Effector CD8-positive, alpha-beta T cell (primary cell): Measurements from ENCODE around the gene TRMT13.

Source experiments
- DNase-seq: peaks from one replicate; lab custom pipeline; 2025; lab: John Stamatoyannopoulos, UW
- total RNA-seq, 4 experiments: gene quantifications; one replicate each; lab custom pipeline; 2026; lab: John Stamatoyannopoulos, UW

The TRMT13 gene, protein sequence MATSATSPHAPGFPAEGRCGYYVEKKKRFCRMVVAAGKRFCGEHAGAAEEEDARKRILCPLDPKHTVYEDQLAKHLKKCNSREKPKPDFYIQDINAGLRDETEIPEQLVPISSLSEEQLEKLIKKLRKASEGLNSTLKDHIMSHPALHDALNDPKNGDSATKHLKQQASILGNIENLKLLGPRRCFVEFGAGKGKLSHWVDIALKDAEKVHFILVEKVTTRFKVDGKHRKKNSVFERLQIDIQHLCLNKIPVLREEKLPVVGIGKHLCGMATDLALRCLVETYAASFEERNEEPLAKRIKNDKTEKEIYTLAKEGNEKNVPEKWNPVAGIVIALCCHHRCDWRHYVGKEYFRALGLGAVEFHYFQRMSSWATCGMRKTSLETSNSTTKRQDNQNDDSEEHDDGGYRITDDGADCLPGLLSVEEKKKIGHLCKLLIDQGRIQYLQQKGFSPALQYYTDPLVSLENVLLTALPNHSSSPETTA
- 26.3 to 36.5 (median 30.9) reads per million in 4 experiments for total RNA-seq

DNA sequence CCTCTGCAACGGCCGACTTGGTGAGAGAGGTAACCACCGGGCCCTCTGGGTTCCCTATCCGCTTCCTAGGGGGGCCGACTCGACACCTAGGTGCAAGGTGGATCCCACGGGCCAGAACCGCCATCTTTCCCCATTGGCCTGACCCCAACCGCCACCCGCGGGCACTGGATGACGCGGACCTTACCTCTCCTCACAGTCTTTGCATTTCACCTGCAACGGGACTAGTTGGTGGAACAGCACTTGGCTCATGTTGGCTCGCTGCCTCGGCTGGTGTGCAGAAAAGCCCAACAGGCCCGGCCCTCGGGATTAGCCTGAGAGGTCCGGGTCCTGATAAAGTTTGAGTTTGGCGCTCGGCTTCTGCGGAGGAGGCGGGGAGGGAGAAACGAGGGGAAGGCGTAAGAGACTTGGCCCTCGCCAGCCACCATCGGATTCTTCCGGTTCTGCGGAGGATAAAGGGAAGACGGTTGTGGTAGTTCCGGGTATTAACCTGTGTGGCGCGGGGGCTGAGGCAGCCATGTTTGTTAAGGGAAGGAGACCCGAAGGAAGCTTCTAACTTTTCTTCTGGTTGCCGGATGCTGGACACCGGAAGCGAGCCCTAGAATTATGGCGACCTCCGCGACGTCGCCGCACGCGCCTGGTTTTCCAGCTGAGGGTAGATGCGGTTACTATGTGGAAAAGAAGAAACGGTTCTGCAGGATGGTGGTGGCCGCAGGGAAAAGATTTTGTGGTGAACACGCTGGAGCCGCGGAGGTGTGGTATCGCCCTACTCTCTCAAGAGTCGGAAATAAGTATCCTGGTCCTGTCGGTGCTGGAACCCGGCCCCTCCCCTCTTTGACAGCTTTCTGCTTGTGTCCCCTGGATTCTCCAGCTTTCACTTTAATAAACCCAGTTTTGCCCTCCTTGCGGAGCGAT, at the start of gene TRMT13, which contains the start of gene SASS6:
TSS of gene TRMT13 (plus strand) at position 598 of the 912 bp plus-strand sequence. CDS start at position 604, 6 bp downstream.
TSS of gene SASS6 (minus strand) at position 365 of the 912 bp plus-strand sequence. CDS start at position 249, 116 bp downstream.
- DNase-seq = peak; percentile 91

DNA sequence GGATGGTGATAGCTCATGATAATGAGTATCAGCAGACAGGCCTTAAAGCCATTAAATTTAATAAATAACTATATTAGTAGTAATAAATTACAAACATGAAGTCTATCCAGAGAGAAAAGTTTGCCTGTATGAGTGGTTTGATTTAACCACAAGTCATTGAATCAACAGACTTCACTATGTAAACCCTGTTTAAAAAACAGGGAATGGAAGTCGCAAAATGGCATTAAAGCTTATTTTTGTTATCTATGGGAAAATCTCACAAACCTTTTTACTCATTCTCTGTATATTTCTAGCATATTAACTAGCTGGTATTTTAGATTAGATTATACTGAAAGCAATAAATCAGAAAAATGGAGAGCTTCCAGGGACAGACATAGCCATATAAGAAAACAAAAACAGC, 45.6 kb upstream of the TRMT13 start:
- no peak for DNase-seq

DNA sequence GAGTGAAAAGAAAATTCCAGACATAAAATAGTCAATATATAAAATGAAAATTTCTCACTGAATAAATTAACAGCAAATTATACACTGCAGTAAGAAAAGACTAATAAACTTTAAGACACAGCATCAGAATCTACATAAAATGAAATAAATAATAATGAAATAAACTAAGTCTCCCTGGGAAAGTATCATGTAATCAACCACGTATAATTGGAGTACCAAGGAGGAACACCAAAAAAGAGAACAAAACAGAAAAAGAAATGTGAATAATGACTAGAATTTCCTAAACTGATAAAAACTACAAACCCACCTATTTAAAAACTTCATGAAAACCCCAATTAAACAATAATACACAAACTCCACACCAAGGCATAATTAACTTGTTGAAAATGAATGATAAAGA, 43.9 kb upstream of the TRMT13 start:
- DNase-seq = no peak

DNA sequence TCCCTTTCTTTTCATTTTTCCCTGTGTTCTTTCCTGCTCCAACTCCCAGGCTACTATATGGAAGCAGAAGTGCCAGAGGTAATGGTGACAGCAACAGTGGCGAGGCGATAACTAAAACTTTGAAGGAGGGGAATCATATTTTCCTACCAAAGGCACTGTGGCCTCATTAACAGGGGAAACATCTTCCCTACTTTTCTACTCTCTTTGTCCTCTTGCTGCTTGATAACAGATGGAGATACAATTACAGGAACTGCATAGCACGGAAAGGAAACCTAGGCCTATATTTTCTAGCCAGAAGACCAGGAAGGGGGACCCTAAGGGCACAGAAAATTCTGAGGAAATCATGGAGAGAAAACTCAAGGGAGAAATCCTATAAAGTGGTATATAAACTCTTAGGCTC, 42.5 kb upstream of the TRMT13 start:
- no peak for DNase-seq

DNA sequence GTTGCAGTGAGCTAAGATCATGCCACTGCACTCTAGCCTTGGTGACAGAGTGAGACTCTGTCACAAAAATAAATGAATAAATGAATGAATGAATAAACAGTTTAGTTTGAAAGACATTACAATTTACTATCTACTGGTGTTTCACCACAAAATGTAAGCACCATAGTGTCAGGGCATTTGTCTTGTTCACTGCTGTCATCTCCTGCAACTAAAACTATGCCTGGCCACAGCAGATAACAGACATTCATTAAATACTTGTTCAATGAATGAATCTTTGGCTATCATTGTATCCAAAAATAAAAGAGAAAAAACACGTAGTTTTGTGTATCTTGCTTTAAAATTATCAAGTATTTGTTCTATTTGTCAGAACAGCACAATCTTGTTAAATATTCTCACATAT, 32.8 kb upstream of the TRMT13 start:
- no peak for DNase-seq

DNA sequence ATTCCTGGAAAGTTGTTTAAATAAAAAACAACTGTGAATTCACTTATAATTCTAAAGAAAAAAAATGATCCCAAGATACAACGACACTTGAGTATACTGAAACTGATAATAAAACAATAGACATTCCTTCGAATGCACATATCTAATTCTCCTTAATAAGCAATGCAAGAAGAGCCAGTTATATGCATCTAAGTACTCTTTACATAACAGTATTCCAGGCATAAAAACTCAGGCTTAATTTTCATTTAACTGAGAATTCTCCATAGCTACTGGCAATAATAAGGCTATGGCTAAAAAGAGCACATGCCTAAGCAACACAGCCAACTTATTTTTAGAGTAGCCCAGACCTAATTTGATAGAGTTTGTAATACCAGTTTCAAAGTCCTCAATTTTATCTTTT, 31.4 kb upstream of the TRMT13 start:
- DNase-seq = no peak

DNA sequence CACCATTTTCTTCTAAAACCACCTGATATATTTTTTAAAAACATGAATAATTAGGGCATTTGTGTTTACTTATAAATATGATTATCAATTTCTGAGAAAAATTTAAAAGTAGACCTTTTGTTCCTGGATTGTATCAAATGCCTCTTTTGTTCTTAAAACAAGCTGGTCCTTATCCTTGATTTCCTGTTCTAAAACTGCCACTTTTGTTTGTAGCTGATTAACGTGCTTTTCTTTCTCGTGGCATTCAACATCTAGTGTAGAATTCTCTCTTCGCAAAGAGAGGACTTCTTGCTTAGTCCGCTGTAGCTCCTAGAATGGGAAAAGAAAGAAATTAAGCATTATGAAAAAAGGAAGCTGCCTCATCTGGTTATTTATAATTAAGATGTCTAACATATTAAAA, 25.3 kb upstream of the TRMT13 start:
- DNase-seq = no peak

DNA sequence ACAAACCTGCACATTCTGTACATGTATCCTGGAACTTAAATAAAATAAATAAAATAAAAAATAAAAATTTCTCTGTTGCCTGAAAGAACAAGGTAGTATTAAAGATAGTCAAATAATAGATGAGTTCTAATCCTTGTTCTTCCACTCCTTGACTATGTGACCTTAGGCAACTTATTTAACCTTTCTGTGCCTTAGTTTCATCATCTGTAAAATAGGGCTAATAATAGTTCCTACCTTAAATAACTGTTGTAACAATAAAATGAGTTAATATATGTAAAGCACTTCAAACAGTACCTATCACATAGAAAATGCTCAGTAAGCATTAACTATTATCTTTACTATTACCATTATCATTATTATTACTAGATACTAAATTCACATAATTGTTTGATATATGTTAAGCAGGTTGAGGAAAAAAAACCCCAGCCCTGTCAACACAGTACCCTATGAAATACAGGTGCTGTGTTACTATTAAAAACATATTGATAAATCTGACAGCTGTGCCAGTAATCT, 23.4 kb upstream of the TRMT13 start:
- DNase-seq = no peak

DNA sequence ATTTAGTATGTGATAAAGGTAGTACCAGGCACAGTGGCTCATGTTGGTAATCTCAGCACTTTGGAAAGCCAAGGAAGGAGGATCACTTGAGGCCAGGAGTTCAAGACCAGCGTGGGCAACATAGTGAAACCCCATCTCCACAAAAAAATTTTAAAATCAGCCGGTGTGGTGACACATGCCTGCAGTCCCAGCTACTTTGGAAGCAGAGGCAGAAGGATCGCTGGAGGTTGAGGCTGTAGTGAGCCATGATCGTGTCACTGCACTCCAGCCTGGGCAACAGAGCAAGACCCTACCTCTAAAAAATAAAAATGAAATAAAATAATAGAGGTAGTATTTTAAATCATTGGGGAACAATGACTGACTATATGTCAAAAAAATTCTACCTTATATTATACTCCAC, 17.4 kb upstream of the TRMT13 start:
- DNase-seq = no peak

DNA sequence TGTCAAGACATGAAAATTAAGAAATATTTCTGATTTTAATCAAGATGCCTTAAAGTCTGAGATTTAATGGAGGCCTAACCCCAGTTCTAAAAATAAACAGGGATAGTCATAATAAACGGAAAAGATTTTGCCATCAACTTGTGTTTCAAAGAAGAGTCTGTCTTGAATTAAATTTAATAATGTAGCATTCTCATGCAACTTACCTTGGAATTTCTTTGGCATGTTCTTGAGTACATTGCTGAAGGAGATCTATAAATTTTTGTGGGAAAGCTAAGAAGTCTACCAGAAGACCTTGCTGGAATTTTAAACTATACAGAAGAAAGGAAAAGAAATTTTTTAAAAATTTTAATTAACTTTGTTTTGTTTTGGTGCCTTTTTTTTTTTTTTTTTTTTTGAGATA, 10.8 kb upstream of the TRMT13 start:
- no peak for DNase-seq

DNA sequence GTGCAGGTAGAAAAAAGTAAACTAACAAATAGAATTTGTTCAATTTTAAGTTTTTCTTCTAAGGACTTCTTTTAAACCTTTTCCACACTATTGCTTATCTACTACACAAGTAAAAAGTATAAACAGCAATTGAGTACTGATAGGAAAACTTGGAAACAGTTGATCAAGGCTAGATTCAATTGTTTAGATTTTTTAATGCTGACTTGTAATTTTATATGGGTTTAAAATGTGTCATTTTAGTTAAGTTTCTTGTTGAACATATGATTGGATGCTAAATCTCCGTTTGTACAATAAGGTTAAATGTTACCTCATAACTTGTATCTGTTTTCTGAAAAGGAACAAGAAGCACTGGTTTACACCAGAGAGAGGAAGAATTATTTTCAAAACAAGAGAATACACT, 5.7 kb upstream of the TRMT13 start:
- no peak for DNase-seq

DNA sequence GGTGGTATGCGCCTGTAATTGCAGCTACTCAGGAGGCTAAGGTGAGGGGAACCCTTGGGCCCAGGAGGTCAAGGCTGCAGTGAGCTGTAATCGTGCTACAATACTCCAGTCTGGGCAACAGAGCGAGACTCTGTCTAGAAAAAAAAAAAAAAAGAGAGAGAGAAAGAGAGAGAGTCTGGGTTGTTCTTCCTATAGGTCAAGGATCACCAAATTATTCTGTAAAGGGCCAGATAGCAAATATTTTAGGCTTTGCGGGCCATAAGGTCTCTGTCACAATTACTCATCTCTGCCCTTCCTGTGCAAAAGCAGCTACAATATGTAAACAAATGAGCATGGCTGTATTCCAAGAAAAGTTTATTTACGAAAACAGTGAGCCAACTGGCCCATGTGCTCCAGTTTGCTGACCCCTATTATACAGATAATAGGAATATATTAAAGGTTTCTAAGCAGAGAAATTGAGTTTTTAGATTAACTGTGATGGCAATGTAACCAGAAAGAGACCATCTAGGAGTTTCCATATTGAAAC, 2.3 kb upstream of the TRMT13 start:
- DNase-seq = no peak

DNA sequence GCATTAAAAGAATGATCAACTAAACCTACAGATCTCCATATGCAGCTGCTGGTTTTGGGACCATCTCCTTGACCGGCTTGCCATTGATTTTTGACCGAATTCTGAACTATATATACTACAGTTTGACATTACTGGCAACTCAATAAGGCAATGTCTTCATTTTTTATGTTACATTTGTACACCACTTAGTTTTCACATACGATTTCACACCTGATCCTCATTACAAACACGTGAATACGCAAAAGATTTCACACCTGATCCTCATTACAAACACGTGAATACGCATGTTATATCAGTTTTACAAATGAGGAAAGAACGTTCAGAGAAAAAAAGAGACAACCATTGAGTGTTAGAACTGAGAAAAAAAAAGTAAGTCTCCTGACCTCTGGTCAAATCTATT, 1.3 kb upstream of the TRMT13 start:
- DNase-seq = no peak

DNA sequence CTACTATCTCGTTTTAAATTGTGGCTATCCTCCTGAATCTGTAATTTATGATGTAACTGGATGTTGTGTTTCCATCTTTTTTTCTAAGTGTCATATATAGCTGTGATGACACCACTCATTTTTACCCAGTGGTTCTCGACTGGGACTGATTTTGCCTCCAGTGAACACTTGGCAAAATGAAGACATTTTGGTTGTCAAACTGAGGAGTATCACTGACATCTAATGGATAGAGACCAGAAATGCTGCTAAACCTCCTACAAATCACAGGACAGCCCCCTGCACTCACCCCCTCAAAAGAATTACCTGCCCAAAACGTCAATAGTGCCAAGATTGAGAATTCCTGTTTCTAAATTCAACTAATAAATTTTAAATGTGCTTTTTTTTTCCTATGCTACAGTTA, 1.9 kb downstream of the TRMT13 start:
- no peak for DNase-seq

DNA sequence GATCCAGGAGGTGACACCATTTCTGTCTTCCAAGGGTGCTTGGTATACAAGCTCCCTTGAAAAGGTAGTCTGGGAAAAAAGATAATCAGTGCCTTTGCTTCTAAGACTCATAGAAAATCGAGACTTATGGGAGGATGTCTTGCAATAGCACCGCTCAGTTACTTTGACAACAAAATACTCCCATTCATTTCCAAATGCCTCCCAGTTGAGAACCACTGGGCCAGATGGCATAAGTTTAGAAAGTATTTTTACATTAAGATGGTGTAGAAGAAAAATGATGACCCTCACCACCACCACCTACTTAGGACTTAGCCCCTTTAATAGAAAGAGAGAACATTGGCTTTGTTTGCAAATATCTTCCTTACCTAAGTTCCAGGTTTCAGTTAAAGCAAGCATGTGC, 4.6 kb downstream of the TRMT13 start:
- DNase-seq = no peak

DNA sequence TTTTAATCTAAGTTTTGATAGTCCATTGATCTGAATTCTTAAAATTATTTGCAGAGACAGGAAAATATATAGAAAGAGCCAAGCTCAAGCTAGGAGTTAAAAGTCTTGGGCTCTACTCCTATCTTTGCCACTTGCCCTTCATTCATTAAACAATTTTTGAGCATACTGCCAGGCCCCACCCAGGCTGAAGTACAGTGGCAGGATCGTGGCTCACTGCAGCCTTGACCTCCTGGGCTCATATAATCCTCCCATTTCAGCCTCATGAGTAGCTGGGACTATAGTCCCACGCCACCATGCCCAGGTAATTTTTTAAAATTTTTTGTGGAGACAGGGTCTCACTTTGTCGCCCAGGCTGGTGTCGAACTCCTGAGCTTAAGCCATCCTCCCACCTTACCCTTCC, 8.2 kb downstream of the TRMT13 start:
- no peak for DNase-seq

DNA sequence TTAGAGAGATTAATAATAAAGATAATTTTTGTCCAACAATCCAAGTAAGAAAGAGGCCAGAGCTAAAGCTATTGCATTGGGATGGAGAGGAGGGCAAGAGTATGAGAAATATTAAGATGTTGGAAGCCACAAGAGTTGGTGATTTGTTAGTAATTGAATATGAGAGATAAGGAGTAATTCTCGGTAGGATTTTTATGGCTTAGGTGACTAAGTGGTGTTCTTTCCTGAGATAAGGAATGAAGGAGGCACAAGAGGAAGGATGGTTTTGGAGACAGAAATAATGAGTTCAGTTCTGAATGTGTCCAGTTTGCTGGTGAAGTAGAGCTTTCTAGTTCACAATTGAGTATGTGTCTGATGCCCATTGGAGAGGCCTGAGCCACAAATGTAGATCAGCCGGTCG, 9.4 kb downstream of the TRMT13 start:
- DNase-seq = no peak

DNA sequence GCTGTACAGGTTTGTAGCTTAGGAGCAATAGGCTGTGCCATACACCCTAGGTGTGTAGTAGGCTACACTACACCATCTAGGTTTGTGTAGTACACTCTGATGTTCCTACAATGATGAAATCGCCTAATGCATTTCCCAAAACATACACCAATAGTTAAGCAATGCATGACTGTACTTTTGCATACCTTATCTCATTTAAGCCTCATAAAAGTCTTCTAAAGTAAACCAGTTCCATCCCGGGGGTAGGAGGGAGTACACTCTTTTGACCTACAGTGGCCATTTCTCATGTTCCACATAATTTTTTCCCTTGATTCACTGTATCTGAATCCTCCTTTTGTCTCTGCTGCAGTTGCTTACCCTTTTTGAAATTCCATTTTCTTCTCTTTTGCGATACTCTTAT, 12.2 kb downstream of the TRMT13 start:
- DNase-seq = no peak

DNA sequence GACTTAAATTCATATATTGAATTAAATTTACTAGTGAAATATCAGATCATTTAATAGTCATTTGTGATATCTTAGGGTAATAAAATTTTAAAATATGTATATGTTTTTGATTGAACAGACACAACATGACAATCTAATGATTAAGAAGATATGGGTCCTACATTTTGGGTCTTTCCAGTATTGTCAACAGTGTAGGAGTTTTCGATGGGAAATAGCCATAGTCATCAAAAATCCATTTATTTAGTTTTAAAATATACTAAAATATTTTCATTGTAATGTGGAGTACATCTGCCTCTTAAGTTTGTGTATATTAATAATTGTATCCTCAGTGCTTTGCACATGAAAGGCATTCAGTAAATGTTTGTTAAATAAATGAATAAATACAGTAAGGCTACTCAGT, 14.0 kb downstream of the TRMT13 start:
- DNase-seq = no peak

DNA sequence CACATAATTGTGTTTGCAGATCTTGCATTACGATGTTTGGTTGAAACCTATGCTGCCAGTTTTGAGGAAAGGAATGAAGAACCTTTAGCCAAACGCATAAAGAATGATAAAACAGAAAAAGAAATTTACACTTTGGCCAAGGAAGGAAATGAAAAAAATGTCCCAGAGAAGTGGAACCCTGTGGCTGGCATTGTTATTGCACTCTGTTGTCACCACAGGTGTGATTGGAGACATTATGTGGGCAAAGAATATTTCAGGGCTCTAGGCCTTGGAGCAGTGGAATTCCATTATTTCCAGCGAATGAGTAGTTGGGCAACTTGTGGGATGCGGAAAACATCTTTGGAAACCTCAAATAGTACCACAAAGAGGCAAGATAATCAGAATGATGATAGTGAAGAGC, 14.9 kb downstream of the TRMT13 start:
- no peak for DNase-seq

DNA sequence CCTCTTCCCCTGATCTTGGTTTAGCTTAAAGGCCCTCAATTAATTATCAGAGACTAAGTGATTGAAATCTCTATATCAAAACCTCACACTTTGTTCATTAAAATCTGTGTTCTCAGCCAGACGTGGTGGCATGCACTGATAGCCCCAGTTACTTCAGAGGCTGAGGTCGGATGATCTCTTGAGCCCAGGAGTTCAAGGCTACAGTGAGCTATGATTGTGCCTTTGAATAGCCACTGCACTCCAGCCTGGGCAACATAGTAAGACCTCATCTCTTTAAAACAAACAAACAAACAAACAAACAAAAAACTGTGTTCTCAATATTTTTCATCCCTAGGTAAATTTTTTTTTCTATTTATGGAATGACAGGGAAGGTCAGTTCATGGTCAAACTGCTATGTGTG, 18.7 kb downstream of the TRMT13 start:
- no peak for DNase-seq

DNA sequence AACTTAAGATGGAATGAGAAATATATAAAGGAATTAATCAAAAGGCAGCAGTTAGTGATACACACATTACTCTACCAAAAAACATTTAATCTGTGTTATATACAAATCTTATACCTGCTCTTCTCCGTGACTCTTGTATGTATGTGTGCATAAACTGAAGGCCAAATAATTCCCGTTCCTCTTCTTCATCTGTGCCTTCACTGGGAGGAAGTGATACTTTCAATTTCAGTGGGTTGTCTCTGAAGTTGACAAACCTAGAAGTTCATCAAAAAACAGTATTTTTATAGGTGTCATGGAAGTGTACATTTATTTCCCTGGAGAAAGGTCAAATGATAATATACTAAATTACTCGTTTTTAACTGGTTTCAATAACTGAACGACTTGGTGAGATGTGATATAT, 19.3 kb downstream of the TRMT13 start:
- no peak for DNase-seq
